GM18520 (cell line): Measurements from ENCODE around the gene SLC22A31.
"Not testable (repeated sequence)": the region's sequence is repeated elsewhere in the genome, so short reads cannot be mapped to it uniquely, and the experiment has no call there.

Experiments used
- ATAC-seq: cut with Tn5 transposase; IDR thresholded peaks from one replicate; pipeline ENCODE4 v1.9.1; 2021; ENCODE audit not compliant: unreplicated experiment

The SLC22A31 gene

DNA sequence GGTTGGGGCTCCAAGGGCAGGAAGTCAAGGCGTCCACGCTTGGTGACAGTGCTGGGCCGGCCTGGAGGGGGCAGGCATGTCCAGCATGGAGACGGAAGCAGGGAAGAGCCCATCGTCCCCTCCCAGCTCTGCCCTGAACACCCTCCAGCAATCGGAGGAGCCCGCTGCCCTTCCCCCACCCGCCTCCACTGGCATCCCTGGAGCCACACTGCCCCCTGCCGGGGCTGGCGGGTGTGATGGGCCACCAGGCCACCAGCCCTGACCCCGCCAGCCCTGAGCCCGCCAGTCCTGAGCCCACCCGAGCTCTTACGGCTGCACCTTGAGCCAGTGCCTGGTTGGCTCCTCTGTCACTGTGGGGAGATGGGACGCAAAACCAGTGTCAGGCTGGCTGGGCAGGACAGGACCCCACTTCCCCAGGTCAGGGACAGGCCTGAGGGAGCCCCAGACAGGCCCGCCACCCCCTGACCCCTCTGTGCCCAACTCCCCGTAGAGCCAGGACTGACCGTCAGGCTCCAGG is 32.9 kb downstream of the SLC22A31 start:
- no peak for ATAC-seq

DNA sequence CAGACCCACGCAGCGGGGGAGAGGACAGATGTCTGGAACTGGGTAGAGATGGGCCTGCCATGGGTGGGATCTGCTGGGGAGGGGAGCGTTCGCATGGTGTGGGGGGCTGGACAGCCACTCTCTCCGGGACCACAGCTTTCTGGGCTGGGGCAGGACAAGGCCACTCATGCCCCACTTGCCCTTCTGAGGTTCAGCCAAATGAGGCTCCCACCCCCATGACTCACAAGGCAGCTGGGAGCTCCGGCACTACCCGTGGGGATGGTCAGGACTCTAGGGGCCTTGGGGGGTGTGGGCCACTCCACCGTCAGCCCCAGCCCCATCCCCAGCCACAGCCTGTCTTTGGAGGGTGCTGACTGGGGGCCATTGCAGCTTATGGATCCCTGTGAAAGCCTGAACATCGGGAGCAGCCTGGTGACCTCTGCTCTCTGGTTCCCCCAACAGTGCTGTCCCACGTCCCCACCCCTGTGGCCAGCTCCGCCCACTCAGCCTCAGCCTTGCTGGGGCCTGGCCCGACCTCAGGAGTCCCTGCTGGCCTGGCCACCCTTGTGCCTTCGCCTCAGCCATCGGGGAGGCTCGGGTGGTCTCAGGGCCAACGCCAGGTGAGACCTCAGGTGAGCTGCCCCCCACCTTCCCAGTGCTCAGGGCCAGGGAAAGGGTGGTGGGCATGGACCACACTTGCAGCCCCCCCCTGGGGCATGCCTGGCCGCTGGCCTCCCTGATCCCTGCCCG is 33.5 kb downstream of the SLC22A31 start:
- no peak for ATAC-seq

DNA sequence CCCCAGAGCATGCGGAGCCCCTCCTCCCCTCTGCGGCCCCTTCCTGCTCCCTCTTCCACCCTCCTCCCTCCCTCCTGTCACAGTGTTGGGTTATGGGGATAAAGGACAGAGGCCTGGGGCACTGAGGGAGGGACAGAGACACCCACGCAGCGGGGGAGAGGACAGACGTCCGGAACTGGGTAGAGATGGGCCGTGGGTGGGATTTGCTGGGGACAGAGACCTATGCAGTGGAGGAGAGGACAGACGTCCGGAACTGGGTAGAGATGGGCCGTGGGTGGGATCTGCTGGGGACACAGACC is 34.7 kb downstream of the SLC22A31 start:
- ATAC-seq = not testable (repeated sequence)

DNA sequence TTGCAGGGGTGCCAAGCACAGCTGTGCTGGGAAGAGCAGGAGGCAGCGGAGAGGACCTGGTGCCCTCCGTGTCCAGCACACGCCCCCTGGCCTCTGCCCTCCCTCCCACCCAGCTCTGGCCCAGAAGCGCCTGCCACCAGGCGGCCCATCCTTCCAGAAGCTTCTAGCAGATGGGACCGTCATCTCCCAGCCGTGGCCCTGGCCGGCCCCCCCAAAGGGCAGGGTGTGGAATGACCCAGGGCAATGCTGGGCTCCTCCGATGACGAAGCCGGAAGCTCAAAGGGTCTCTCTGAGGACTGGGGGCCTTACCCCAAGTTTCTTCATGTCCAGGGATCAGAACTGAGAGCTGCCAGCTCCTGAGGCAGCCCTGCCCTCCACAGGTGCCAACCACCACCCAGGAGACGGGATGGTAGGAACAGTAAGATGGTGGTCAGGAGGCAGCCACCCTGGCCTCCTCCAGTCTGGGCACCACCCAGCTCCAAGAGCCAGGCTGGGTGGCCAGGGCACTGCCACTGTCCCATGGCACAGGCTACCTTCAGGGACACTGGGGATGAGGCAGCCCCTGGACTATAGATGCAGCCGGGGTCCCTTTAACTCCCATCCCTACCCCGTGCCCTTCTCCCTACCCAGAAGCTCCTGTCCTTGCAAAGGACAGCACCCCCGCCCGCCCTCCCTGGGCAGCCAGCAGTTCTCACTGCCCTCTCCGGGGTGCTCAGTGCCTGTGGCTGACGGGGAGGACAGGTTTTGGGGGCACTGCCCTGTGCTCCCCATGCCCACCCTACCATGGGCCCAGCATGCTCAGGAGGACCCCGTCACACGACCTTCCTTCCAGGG is 35.3 kb downstream of the SLC22A31 start:
- ATAC-seq = no peak

DNA sequence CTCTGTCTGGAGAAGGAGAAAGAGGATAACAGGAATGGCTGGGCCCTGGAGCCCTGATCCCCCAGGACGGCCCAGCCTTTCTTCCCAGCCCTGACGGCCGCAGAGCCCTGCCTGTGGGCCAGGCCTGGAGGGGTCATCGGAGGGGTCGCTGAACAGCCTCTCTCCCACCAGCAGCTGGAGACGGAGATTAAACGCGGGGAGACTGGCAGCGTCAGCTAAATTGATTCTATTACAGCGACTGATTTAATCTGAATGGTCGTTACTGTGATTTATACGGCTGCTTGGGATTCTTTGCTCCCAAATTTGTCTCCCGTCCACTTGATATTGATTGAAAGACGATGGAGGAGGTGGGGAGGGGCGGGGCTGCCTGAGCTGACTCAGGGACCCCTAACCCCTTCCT is 35.9 kb downstream of the SLC22A31 start:
- ATAC-seq = no peak

DNA sequence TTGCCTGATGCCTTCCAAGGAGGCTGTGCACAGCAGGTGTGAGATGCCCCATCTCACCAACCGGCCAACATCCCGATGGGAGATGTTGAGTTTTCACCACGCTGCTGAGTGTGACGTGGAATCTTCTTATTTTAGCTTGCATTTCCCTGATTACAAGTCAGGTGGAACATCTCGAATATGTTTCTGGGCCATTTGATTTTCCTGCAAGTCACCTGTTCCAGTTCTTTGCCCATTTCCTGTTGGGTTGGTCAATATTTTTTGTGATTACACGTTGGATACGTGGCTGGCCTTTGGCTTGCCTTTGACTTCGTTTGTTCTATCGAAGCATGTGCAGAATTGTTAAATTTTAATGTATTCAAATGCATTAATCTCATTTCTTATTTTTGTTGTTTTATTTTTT is 37.0 kb downstream of the SLC22A31 start:
- ATAC-seq = no peak

DNA sequence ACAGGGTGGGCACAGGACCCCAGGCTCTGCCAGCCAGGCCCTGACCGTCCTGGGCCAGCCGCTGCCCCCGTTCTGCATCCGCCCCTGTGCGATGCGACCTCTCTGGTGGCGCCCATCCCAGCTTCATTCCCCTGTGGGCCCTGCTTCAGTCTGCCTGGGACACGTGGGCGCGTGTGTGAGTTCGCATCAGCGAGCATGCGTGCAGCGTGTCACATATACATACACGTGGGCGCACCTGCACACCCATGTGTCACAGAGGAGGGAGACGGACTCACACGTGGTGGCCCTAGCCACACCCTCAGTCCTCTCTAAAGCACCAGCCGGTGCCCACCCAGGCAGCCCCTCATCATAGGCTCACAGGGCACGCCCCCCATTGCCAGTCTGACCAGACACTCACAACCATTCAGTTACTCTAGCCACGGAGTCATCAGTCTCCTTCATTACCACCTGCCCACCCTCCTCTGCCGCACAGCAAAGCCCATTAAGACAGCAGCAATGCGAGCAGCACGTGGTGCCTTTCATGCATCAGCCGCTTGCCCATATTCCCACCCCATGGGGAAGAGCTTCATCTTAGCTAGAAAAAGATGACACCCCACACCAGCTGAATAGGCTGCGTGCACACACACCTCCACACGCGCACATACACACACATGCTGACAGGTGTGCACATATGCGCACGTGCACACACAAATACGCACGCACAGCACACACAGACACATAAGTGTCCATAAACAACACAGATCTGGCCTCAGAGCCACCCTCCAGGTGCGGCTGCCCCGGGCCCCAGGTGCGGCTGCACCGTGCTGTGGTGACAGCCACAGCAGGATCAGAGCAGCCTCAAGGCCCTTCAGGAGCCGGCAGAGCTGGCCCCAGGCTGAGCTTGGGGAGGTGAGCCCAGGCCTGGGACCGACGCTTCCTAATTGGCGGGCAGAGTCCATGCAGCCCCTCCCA is 38.3 kb downstream of the SLC22A31 start:
- no peak for ATAC-seq

DNA sequence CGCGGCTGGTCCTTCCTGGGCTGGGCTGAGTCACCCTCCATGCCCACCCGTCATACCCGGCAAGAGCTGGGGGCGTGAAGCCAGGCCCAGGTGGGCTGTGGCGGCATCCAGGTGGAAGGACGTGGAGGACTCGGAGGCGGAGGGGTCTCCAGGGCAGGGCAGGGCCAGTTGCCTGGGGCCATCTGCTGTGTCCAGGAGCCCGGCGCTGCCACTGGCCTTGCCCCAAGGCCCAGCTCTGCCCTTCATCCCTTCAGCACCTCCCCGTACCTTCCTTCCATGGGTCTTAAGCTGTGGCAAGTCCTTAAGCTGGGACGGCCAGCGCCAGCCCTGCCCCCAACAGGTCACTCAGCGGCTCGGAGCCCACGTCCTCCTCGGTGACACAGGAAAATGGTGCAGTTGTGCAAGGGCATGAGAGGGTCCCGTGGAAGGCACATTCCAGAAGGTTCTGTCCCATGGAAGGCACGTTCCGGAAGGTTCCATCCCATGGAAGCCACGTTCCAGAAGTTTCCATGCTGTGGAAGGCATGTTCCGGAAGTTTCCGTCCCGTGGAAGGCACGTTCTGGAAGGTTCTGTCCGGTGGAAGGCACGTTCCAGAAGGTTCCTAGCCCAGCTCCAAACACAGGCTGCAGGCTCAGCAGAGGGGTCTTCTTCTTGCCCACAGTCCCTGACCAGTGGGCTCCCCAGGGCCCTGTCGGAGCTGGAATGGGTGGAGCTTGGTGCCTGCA is 39.2 kb downstream of the SLC22A31 start:
- ATAC-seq = no peak

DNA sequence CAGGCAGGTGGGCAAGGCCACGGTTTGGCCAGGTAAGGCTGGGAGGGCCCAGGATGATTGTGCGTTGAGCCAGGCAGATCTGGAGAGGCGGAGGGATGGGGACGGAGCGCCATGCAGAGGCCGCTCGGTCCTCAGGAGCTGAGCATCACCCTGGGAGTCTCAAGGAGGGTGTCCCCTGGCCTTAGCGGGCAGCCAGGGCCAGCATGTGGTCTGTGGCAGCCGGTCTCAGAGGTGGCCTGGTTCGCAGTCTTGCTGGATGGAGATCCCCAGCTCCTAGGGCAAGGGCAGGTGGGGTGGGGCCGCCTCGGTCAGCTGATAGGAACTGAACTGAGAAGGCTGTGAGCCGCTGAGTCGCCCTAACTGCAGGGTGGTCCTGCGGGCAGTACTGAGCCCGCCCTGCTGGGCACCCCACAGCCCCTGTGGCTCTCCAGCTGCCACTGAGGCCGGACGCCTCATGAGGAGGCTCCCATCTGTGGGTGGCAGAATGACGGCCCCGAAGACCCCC is 40.4 kb downstream of the SLC22A31 start:
- ATAC-seq = no peak

DNA sequence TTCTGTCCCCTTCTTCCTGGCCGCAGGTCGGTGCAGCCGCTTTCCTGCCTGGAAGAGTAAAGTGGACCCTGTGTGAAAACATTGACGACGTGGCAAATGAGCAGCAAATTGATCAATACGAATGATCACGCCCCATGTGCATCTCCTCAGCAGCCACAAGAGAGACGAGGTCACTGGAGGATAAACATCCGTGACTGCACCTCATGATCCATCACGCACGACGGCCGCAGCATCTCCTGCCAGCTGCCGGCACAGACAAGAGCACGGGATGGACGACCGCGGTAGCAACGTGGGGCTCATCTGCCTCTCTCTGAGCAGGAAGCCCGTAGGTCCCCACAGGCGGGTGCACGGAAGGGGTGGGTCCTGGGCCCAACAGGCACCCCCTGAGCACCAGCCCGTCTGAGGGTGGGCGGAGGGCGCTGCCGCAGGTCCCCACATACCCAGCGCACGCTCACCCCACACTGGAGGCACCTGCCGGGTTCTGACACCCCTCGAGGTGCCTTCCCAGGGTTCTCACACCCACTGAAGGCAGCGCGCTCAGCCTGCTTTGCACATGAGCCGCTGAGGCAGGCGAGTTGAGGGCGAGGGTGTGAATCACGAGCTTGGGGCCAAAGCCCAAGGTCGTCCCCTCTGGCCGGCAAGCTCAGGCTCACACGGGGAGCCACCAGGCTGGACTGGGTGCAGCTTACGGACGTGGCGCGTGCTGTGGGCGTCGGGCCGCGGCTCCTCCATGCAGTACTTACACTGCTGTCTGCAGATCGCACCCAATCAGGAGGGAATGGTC is 41.1 kb downstream of the SLC22A31 start:
- no peak for ATAC-seq

DNA sequence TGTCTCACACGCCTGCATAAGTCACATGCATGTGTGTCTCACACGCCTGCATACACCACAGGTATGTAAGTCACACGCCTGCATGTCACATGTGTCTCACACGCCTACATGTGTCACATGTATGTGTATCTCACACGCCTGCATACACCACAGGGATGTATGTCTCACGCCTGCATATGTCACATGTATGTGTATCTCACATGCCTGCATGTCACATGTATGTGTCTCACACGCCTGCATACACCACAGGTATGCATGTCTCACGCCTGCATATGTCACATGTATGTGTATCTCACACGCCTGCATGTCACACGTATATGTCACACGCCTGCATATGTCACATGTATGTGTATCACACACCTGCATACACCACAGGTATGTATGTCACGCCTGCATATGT is 42.6 kb downstream of the SLC22A31 start:
- no peak for ATAC-seq

DNA sequence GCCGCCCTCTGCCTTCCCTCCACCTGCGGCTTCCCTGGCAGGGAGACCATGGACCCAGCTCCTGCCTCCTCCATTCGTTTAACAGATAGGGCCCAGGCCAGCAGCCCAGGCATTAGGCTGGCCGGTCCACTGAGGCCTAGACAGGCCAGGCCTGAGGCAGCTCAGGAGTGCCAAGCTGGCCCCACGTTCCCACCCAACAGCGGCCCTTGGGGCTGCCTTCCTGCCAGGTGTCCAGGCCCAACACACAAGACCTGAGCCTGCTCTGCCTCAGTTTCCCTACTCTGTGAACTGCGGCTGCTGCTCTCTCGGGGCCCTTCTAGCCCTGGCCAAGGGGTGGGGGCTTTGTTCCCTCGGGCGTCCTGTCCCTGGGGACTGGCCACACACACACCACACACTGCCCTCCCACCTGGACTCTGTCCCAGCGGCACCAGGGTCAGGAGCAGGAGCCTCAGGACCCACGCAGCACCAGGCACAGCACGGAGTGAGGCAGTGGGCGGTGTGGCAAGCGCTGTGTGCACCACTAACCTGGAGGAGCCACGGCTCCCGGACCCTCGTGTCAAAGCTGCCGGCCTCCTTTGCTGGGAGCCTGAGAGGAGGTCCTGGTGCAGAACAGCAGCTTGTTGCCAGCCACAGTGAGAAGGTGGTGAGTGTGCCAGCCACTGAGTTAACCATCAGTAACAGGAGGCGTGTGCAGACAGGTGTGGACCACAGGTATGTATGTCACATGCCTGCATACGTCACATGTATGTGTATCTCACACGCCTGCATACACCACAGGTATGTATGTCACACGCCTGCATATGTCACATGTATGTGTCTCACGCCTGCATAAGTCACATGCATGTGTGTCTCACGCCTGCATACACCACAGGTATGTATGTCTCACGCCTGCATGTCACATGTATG is 43.3 kb downstream of the SLC22A31 start:
- ATAC-seq = no peak

DNA sequence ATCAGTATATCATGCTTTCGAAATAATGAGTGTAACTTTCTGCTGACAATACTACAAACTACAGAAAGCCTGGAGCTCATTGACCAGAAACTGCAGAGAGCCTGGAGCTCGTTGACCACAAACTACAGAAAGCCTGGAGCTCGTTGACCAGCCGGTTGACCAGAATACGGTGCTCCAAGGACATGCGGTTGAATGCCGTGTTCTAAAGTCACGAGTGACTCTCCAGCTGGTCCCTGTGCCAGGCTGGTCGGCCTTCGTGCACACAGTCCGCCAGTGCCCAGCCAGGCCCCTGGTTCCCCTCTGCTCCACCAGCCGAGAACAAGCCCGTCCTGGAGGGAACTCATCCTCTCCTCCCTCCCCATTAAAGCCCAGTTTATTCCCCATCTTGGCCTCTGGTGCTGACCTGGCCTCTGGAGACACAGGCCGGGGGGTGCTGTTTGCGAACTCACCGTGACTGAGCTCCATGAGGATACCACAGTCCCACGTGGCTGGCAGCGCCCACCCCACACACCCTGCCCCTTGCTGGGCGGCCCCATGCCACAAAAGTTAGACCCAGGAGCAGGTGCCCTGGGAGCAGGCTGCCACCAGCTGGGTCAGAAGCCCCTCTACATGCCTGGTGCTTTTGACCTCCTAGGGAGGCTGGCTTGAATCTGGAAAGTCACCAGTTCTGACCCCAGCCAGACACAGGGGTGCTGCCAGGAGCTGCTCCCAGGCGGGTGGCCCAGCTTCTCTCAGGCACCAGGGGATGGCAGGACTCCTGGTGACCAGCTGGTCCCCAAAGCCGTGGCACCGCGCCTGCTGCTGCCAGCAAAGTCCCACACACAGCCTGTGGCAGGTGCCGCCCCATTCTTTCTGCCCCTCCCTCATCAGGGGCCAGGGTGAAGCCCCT is 44.2 kb downstream of the SLC22A31 start:
- ATAC-seq = no peak

DNA sequence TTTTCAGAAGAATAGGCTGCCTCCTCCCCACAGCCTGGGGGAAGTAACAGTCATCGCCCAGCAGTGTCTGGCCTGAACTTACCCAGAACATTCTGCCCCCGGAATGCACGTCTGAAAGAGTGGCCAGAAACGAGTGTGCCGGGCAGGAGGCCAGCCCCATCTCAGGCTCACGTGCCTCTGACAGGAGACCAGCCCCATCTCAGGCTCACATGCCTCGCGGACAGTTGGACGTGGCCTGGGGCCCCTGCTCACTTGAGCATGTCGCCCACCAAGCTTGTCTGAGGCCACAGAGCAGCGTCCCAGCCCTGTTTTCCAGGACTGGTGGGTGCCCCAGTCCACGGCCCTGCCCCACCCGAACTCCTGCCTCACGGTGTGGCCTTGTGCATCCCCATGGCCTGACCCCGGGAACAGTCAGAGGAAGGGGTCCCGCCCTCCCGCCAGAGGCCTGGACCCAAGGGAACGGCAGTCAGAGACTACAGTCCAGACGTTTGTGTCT is 45.1 kb downstream of the SLC22A31 start:
- ATAC-seq = no peak

DNA sequence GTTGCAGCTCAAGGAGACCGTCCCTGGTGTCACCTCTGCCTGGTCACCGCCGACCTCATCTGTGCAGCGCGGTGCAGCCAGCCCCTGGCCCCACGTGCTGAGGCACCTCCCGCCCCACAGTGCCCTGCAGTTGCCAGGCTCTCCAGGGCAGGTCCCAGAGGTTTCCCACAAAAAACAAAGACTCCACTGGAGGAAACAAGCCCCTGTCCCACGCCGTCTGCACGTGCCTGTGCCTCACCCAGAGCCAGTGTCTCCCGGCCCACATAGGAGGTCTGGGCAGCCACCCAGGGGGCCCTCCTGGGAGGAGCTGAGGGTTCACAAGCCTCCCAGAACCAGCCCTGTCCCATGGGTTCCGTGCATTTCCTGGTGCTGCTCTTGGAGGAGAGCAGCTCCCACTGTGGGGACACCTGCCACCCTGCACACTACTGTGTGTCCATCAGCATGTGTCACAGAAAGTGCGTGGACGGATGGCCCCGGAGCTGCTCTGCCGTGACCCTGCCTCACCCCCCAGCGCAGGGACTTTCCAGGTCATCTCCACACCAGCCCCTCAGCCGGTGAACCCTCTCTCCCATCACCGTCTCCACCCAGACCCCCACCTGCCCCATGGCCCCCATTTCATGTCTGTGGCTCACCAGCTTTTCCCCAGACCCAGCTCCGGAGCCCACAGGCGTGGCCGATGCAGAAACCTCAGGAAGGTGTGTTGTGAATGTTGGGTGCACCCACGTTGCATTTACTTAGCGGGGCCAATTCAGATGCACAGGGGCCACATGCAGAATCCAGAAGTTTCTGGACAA is 45.8 kb downstream of the SLC22A31 start:
- no peak for ATAC-seq

DNA sequence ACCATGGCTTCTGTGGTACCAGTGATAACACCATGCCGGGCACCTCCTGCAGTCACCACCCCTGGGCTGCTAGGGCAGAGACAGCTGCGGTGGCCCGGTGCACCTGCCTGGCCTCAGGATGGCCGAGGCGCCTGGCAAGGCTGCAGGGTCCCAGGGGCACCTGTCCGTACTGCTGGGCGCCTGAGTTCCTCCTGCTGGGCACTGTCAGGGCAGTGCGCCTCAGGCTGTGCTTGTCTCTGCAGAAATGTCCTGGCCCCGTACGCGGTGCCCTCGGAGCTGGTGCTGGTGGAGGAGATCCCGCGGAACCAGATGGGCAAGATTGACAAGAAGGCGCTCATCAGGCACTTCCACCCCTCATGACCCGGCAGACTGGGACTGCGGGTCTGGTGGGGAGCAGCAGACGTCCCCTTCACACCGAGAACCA is 46.5 kb downstream of the SLC22A31 start:
- no peak for ATAC-seq
